Mucosa of rectum (tissue), 2 donors: Measurements from ENCODE around the gene ALCAM.

Source experiments
- H3K27ac ChIP-seq, 2 donors: one replicate each; pipeline ENCODE4 v1.7.0; 2013; ENCODE audit warnings: inconsistent platforms in 2 of 2, low read depth in 2 of 2, low read length in 2 of 2
- H3K27me3 ChIP-seq, 2 donors: one replicate each; pipeline ENCODE4 v1.7.0; 2013; ENCODE audit warnings: low read length in 2 of 2; ENCODE audit not compliant: control insufficient read depth in 2 of 2, insufficient read depth in 2 of 2
- H3K36me3 ChIP-seq, 2 donors: one replicate each; pipeline ENCODE4 v1.7.0; 2013; ENCODE audit warnings: low read length in 2 of 2; ENCODE audit not compliant: control insufficient read depth in 2 of 2, insufficient read depth in 2 of 2
- H3K4me1 ChIP-seq, 2 donors: one replicate each; pipeline ENCODE4 v1.7.0; 2013; ENCODE audit warnings: low read length in 2 of 2, mild to moderate bottlenecking in 1 of 2; ENCODE audit not compliant: control insufficient read depth in 2 of 2, insufficient read depth in 2 of 2
- H3K4me3 ChIP-seq, 2 donors: one replicate each; pipeline ENCODE4 v1.7.0; 2013; ENCODE audit warnings: low read length in 2 of 2
- H3K9ac ChIP-seq, 2 donors: one replicate each; pipeline ENCODE4 v1.7.0; 2013; ENCODE audit warnings: low read length in 2 of 2, low read depth in 1 of 2, mild to moderate bottlenecking in 1 of 2
- H3K9me3 ChIP-seq, 2 donors: one replicate each; pipeline ENCODE4 v1.7.0; 2013; ENCODE audit warnings: low read length in 2 of 2; ENCODE audit not compliant: control insufficient read depth in 2 of 2
- donor health status: healthy.
- donor health status: Normal muscosa, but diverticular disease.

The ALCAM gene

DNA sequence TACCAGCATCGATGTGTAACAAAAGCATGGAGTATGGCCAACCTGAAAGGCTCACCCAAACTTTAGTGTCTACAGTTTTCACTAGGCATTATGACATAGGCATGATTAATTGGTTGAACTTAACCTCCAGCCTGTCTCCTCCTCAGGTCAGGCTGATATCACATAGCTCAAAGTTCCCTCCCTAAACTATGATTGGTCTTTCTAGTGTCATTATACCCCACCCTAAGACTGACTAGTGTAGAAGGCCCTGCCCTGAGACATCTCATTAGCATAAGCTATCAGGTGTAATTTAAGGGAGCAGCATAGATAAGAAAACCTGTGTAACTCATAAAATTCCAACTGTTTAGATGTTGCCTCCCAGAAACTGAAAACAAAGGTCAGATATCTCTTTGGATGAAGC lies 195.2 kb downstream of the ALCAM start:
- Histone ChIP-seq H3K27ac (no peak overlapping the region), H3K4me3 (no peak overlapping the region), H3K36me3 (no peaks in the 10 kb centered on the region), H3K9ac (no peak overlapping the region), H3K4me1 (peaks cover 0 to 7% of the 10 kb centered on the region in 2 donors), H3K27me3 (no peaks in the 10 kb centered on the region), H3K9me3 (no peaks in the 10 kb centered on the region)

DNA sequence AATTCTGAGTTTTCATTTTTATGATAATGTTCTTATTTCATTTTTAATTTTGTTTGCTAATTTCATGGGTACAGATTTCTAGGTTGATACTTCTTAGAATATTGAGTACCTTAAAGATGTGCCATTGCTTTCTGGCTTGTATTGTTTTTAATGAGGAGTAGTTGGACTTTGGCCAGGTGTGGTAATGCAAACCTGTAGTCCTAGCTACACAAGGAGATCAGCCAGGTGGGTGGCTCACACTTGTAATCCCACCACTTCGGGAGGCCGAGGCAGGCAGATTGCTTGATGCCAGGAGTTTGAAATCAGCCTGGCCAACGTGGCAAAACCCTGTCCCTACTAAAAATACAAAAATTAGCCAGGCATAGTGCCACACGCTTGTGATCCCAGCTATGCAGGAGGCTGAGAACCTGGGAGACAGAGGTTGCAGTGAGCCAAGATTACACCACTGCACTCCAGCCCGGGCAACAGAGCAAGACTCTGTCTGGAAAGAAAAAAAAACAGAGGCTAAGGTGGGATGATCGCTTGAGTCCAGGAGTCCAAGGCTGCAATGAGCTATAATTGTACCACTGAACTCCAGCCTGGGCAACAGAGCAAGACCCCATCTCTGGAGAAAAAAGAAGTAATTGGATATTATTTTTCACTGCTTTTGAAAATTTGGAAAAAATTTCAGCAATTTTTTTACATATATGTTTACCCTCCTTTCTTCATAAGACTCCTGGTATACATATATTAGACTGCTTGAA lies 198.0 kb downstream of the ALCAM start:
- Histone ChIP-seq H3K4me3 (no peak overlapping the region), H3K4me1 (peaks cover 0 to 7% of the 10 kb centered on the region in 2 donors), H3K36me3 (no peaks in the 10 kb centered on the region), H3K27me3 (no peaks in the 10 kb centered on the region), H3K27ac (peak overlapping the region; percentile 71 to 77), H3K9me3 (no peaks in the 10 kb centered on the region), H3K9ac (peak overlapping the region in 1 of 2 donors; percentile 51)

DNA sequence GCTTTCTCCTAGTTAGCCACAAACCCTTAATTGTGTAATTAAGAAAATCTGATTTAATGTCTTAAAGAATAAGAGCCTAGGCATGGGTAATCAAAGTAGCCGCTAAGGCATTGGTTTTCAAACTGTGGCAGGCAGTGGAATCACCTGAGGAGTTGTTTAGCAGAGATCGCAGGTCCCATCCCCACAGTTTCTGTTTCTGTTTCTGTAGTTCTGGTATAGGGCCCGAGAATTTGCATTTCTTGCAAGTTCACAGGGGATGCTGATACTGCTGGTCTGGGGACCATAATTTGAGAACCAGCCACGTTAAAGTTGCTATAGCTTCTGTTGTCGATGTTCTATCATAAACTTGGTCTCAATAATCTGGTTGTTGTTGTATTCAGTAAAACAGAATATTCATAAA lies 204.3 kb downstream of the ALCAM start:
- no peaks in the 10 kb centered on the region for H3K4me1 ChIP-seq
- H3K9ac ChIP-seq: no peak overlapping the region
- no peaks in the 10 kb centered on the region for H3K9me3 ChIP-seq
- no peaks in the 10 kb centered on the region for H3K36me3 ChIP-seq
- no peak overlapping the region for H3K27ac ChIP-seq
- no peak overlapping the region for H3K4me3 ChIP-seq
- H3K27me3 ChIP-seq: no peaks in the 10 kb centered on the region

DNA sequence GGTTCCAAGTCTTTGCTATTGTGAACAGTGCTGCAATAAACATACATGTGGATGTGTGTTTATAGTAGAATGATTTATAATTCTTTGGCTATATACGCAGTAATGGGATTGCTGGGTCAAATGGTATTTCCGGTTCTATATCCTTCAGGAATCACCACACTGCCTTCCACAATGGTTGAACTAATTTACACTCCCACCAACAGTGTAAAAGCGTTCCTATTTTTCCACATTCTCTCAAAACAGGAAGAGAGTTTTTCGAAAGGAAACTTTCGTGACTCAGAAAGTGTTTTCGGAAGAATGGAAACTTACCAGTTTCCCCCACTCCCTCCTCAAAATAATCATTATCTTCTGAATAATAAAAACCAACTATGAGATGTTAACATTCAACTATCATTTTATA lies 205.8 kb downstream of the ALCAM start:
- H3K4me1 ChIP-seq: no peaks in the 10 kb centered on the region
- no peaks in the 10 kb centered on the region for H3K27me3 ChIP-seq
- no peak overlapping the region for H3K9ac ChIP-seq
- H3K4me3 ChIP-seq: no peak overlapping the region
- H3K36me3 ChIP-seq: no peaks in the 10 kb centered on the region
- no peaks in the 10 kb centered on the region for H3K9me3 ChIP-seq
- no peak overlapping the region for H3K27ac ChIP-seq

DNA sequence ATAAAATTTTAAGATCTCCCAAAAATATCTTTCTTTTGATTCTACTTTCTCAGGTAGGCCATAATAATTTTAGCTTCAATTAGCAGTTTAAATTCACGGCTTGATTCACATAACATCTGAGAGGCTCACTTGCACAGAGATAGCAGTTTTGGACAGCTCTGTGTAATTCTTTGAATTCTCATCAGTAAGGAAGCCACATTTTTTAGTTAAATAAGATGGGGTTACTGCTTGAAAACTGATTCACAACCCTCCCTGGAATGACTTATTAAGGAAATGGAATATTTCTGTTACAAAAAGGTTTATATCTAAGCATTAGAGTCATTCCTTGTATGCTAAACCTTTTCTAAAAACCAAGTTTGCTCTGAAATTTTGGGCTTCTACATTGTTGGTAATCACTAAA lies 212.7 kb downstream of the ALCAM start:
- Histone ChIP-seq H3K4me3 (no peak overlapping the region), H3K27ac (no peak overlapping the region), H3K9ac (no peak overlapping the region), H3K4me1 (no peaks in the 10 kb centered on the region), H3K36me3 (no peaks in the 10 kb centered on the region), H3K9me3 (no peaks in the 10 kb centered on the region), H3K27me3 (no peaks in the 10 kb centered on the region)

DNA sequence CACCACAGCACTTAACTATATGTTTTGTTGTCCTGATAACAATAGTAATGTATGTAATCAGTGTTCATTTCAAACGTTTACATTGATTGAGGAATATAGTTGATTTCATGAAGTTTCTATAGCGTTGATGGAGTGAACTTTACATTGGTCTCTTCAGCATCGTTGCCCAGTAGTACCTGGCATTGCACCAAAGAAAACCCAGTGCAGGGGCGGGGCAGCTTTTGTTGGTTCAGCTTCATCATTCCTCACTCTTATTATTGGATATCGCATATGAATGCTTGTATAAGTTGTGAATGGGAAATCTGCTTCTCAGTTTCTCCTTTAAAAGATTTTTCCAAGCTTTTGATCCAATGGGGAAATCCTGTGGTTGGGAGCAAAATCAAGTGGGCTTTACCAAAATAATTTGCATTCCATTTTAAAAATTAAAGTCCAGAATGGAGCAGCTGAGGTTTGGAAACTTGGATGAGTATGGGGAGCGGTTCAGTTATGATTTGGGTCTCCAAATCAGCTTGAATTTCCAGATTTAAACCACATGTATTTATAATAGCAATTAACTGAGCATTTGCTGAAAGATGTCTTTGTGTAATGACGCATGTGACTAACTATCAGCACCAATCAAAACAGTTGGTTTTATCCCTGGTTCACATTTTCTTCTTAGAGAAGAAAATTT lies 213.7 kb downstream of the ALCAM start:
- Histone ChIP-seq H3K9ac (no peak overlapping the region), H3K27ac (no peak overlapping the region), H3K9me3 (no peaks in the 10 kb centered on the region), H3K4me1 (no peaks in the 10 kb centered on the region), H3K4me3 (no peak overlapping the region), H3K36me3 (no peaks in the 10 kb centered on the region), H3K27me3 (no peaks in the 10 kb centered on the region)

DNA sequence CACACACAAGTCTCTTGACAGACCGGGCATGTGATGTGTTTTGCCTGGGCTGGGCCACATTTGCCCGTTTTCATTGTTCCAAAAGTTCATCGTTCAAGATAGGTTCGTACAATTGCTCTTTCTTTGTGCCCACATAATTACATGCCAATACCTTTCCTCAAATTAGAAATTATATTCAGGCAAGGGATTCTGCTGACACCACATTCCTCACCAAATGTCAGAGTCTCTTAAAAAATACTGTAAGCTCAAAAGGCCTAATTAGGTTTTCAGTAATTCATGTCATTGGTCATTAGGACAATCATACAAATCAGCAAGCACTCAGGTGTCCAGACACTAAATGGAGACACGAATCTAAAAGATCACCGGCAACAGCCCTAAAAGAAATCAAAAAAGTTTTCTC lies 215.3 kb downstream of the ALCAM start:
- H3K27me3 ChIP-seq: no peaks in the 10 kb centered on the region
- H3K4me1 ChIP-seq: no peaks in the 10 kb centered on the region
- no peak overlapping the region for H3K9ac ChIP-seq
- no peak overlapping the region for H3K27ac ChIP-seq
- no peak overlapping the region for H3K4me3 ChIP-seq
- H3K9me3 ChIP-seq: no peaks in the 10 kb centered on the region
- H3K36me3 ChIP-seq: no peaks in the 10 kb centered on the region

DNA sequence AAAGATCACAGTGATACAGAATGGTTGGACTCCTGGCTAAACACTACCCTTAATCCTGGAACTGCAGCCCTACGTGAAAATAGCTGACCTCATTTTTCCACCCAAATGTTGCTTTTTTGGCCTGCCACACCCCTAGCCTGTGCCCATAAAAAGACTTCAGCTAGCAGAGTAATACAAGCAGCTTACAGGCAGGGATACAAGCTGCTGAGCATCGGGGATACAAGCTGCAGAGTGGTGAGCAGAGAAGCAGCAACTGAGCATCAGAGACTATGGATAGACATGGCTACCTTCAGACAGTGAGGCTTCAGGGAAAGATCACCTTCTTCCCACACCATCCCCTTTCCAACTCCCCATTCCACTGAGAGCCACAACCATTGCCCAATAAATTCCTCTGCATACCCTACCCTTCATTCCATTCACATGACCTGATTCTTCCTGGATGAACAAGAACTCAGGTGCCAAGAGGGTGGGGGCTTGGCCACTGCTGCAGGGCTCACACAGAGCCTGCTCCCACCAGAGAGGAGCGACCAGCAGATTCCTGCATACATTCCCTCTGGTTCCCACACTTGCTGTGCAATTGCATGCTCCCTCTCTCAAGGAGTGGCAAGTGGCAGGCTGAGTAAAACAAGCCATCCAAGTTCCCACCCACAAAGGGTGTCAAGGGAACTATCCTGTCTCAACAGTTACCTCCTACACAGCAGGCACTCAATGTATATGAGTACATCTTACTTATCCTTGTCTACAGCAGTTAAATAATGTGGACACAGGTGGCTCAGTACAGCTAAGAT lies 217.5 kb downstream of the ALCAM start:
- Histone ChIP-seq H3K9ac (no peak overlapping the region), H3K36me3 (no peaks in the 10 kb centered on the region), H3K4me3 (no peak overlapping the region), H3K4me1 (no peaks in the 10 kb centered on the region), H3K27me3 (no peaks in the 10 kb centered on the region), H3K9me3 (no peaks in the 10 kb centered on the region), H3K27ac (no peak overlapping the region)

DNA sequence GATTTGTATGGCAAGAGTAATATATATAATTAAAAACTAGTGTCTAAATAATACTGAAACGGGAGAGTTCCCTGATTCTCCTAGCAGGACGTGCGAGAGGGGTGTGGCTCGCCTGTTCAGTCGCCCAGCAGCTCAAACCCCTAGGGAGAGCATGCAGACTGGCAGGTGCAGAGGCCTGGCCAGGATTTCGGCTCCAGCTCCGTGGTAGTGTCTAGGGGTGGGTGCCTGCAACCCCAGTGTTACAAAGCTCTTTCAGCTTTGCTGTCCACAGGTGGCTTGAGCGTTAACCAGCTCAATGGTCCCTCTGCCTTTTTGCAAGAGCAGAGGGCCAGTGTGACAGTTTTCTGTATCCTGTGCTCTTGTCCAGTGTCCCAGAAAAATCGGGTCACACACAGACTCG lies 226.6 kb downstream of the ALCAM start:
- Histone ChIP-seq H3K36me3 (no peaks in the 10 kb centered on the region), H3K27me3 (no peaks in the 10 kb centered on the region), H3K4me3 (no peak overlapping the region), H3K4me1 (no peaks in the 10 kb centered on the region), H3K9me3 (no peaks in the 10 kb centered on the region), H3K27ac (no peak overlapping the region), H3K9ac (no peak overlapping the region)

DNA sequence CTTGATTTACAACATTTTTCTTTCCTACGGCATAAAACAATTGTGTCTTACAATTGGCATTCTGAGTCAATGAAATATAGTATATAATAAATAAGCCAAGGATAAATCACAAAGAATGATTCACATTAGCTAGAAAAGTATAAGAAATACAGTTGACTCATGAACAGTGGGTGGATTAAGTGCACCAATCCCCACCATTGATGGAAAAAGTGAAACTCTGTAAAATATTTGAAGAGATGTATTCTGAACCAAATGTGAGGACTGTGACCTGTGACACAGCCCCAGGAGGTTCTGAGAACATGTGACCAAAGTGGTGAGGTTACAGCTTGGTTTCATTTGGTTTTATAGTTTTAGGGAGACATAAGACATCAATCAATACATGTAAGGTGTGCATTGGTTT lies 227.5 kb downstream of the ALCAM start:
- Histone ChIP-seq H3K27me3 (no peaks in the 10 kb centered on the region), H3K27ac (no peak overlapping the region), H3K36me3 (no peaks in the 10 kb centered on the region), H3K4me3 (no peak overlapping the region), H3K4me1 (no peaks in the 10 kb centered on the region), H3K9me3 (no peaks in the 10 kb centered on the region), H3K9ac (no peak overlapping the region)
